GM18526 (cell line): ENCODE results near the gene MTHFD1L.

Experiments used
- POLR2A ChIP-seq: IDR thresholded peaks from 3 replicates; pipeline ENCODE4 v1.6.1; 2011; ENCODE audit not compliant: insufficient read length; ENCODE audit errors: extremely low read depth

Gene MTHFD1L

DNA sequence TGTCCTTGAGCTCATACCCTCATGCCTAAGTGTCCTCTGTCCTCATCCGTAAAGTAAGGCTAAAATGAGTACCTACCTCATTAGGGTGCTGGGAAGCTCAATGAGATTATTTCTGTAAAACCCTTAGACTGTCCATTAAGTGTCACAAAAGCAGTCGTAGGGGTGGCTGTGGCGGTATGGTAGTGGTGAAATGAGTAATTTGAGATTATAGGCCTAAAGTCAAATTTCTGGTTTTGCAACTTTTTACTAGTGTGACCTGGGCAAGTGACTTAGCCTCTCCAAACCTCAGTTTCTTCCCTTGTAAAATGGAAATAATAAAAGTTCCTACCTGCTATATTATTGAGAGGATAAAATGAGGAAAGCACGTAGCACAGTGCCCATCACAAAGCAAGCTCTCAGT lies 226.1 kb downstream of the MTHFD1L start:
- TF ChIP-seq POLR2A, result no peak

DNA sequence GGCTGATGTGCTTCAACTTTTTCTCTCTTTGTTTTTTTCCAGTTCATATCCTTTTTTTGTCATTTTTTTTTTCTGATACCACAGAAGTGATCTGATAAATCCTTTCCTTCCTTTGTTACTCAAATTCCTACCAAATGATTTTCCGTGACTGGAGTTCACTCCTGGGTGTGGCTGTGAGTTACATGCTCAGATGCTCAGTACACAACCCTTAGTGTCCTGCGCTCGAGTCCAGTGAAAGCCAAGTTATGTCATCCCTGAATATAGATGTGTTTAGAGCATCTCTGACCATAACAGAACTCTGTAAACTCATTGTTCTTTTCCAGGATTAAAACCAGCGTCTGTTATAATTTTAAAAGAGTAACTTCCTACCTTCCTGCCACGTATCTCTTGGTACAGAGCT lies 227.1 kb downstream of the MTHFD1L start:
- TF ChIP-seq POLR2A, result no peak

DNA sequence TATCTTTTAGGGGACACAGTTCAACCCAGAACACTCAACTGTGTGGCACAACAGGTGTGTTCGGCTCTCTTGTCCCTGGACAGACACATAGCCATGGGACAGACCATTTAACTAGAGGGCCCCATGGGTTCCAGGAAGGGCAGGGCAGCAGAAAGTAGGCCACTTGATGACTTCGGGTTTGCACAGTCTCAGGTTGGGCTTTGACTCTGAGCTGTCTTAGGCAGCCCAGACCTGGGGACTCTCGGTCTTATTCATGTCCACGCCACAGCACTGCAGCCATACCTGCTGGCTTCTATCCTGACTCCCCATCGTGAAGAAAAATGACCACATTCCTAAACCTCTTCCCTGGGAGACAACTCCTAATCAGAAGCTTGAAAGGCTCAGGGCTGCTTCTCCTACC lies 228.2 kb downstream of the MTHFD1L start:
- no peak for TF ChIP-seq POLR2A

DNA sequence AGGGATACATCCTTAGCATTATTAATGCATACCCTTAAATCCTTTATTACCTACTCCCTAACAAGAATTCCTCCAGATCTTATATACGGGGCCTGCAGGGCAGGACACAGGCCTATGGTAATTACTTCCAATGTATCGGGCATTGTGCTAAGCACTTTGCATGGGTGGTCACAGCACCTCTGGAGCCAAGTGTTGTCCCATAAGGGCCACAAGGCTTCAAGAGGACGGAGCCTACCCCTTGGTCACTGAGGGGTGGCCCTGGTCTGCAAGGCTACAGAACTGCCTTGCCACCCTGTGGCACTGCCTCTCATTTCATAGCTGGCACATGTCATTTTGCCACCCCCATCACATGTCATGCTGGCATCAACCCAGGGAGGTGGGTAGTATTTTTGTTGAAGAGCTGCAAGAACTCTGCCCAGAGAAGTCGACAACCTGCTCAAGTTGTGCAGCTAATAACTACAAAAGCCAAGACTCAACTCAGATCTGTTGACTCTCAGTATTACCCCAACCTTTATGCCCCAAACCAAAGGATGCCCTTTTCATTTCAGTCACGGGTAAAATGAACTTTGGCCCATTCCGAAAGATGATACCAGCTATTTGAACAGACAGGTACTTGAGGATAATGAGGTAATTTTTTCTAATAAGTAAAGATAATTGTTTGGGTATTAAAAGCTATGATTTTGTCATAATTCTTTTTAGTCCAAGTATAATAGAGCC lies 230.2 kb downstream of the MTHFD1L start:
- TF ChIP-seq POLR2A, result no peak

DNA sequence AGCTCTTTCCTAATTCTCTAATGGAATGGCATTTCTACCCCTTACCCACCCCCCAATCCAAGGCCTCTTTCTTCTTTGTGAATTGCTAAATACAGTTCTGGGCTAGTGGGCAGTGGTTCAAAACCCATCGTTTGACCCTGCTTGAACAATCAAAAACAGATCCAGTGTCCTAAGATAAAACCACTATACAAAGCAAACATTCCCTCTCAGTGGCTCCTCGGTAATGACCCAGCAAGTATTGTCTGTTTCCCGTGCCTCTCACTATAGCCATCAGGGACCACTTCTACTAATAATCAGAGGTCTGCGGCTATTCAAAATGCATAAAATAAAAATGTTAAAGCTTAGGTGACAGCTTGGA lies 230.7 kb downstream of the MTHFD1L start:
- TF ChIP-seq POLR2A, result no peak

DNA sequence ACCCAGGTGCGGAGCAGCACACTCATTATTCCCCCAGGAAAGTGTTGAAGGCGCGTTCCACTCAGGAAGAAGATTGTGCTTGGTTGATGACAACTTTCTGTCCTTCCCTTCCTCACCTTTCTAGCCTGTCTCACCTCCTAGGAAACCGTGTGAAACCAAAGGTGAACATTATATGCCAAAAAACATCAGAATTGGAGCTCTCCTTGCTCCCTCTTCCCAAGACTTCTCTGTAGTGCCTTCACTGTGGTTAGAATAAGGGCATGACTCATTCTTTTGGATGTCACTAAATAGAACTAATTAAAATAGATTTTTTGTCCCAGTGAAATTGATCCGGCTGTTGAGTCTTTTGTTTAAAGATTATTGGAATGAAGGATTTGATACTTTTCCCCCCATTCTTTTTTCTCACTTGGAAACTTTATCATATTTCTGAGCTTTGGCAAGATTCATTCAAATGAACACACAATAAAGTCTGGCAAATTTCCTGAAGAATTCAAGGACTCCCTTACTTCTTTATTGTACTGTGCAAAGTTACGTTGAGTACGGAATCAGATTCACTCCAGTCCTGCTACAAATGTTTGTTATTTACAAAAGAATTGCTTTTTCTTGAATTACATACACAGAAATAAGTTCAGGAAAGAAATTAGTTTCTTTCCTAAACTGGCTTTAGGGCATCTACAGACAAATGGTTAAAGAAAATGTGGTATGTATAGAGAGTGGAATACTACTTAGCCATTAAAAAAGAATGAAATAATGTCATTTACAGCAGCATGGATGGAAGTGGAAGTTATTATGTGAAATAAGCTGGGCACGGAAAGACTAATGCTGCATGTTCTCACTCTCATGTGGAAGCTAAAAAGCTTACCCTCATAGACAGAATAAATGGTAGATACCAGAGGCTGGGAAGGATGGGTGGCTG lies 231.4 kb downstream of the MTHFD1L start:
- TF ChIP-seq POLR2A, result no peak

DNA sequence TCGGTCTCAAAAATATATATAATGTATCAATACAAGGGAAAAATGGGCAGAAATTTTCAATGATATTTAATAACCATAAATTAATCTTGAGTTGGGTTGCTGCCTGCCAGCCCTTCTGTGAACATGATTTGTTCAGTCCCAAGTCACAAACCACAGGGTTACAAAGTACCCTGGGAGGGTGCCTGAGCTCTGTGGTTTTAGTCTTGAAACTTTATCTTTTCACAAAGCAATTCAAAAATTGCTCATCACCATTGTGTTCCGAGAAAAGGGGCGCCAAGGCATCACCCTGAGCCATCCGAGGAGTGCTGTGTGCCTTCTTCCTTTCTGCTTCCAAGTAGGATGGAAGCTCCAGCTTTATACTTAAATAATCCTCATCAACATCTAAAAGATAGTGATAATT lies 232.7 kb downstream of the MTHFD1L start:
- TF ChIP-seq POLR2A, result no peak

DNA sequence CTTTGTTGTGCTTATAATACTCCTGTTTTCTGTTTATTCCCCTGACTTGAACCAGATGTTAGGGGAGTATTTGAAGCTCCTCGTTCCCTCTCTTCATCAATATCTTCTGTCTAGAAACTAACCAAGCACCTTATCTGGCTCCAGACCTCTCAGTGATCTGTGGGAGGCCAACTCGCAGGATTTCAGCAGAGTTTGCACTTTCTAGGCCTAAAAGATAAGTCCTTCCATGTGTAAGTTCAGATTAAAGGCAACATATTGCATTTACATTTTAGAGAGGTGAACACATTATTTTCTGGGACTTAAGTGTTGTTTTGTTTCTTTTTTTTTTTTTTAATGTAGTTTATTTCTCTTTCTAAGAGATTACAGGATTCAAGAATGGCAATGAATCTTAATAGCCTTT lies 234.8 kb downstream of the MTHFD1L start:
- no peak for TF ChIP-seq POLR2A

DNA sequence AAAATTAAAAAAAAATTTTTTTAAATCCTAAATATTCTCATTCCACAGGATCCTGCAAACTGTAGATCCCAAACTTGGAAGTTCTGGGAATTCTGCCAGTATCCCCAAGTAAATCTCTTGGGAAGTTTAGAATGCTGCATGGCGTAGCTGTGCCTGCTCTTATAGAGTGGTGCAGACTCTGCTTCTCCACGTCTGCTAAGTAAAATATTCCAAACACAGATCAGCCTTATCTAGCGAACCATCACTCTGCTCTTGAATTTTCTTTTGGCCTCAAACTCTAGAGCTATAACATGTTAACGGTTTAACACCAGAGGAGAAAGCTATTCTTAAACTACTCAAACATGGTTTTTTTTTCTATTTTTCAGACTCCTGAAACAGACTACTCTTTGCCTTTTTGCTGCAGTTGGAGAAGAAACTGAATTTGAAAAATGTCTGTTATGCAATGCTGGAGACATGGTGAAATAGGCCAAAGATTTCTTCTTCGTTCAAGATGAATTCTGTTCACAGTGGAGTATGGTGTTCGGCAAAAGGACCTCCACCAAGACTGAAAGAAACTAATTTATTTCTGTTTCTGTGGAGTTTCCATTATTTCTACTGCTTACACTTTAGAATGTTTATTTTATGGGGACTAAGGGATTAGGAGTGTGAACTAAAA lies 235.8 kb downstream of the MTHFD1L start:
- TF ChIP-seq POLR2A, result no peak

DNA sequence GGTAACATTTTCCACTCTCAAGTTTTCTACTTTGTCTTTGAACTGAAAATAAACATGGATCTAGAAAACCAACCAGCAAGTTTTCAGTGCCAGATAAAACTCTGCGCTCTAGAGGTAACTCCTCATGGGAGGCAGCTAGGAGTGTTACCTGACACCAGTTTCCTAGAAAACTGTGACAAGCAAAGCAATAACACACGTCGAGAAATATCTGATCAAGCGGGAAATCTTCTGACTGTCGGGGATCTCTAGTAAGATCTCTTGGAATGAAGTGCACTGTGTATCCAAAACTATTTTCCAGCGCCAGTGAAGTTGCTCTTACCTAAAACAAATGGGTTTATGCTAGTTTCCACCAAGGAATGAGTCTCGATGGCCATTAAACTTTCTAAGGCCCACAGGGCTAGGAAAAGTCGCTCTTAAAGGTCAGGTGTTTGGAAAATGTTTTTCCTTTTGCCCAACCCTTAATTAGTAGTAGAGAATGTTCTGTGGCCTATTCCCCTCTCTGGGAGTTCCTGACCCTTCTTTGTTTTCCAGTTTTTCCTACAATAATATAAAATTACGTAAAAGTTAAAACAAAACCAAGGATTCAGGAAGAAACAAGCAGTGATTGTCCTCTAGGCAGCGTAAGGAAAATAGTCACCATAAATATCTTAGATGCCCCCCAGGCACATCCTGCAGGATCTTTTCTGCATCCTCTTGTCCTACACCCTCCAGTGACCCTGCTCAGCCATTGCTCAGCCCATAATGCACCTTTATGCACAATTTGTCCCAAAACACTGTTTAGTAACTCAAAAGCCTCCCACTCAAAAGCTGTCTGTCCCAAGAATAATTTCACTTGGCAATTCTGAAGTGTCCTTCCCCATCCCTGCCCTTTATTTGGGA lies 236.6 kb downstream of the MTHFD1L start:
- TF ChIP-seq POLR2A, result no peak

DNA sequence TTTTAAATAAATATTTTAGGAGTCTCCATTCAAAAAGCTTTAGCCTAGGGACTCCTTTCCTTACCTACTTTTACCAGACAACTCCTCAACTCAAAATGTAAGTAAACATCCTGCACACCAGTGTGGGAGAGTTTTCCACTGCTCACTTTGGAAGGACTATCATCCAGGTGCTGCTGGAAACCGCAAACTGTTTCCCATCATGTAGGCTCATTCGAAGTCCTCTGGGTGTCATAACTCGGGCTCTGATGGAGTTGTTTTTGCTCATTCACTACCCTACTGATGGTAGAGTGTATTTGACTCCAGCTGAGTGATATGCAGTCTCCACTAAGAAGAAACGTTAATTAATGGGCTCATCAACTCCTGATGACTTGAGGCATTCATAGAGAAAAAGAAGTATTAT lies 237.8 kb downstream of the MTHFD1L start:
- no peak for TF ChIP-seq POLR2A

DNA sequence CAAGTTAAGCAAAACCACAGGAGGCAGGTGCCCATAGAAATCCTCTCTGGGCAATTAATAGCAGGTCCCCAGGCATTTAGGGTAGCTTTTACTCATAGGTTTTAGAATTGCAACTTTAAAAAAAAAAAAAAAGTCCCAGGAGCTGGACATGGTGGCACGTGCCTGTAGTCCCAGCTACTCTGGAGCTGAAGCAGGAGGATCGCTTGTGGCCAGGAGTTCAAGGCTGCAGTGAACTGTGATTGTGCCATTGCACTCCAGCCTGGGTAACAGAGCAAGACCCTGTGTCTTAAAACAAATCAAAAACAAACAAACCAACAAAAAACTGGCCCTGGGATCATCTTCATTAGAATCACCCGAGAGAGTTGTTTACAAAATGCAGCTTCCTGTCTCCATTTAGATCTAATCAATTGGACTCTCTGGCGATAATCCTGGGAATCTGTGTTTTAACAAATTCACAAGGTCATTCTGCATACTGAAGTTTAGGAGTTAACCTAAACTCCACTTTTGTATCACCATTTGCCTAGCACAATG lies 242.5 kb downstream of the MTHFD1L start:
- no peak for TF ChIP-seq POLR2A

DNA sequence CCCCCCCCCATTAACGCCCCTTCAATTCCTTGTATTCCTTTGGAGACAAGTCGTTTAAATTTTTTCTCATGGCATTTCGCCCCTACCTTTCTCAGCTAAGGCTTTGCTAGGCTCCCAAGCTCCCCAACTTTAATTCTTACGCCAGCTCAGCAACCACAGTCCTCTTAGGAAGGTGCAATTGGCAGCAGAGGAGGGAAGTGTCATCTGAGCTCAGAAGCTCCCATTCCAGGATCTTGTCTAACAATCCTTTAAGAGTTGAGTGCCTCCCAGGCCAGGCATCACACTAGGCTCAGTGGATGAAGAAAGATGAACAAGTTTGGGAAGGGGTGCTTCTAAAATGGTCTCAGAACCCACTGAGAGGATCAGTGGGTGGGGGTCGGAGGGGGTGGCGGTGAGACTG lies 243.0 kb downstream of the MTHFD1L start:
- no peak for TF ChIP-seq POLR2A

DNA sequence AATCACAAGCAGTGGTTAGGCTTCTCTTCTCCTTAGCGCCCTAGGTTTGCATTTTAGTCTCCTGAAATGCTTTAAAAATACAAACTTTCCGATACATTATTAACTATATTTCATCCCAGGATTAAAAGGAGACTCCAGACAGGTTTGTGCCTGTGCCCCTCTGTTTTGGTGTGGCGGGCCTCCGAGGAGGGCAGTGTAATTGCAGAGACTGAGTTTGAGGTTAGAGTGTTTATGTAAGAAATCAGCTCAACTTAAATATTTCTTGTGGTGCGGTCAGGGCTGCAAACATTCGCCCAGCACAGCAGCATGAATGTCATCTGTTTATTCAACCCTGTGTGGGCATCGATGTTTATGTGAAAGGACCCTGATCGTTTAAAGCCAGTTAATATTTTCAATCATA lies 243.9 kb downstream of the MTHFD1L start:
- no peak for TF ChIP-seq POLR2A
